ENCODE measurements around the gene AGBL4. TPM values are rescaled to one million over a fixed set of nuclear protein-coding genes. Genes with fewer than 3 reads are reported as not detected.

AGBL4 gene
- total RNA-seq, 4 donors from 2014 or later = 0.44 to 1.5 (median 1.2) TPM; not detected in 1

GRCh38 chr1:48555271-48555670 is 1468.5 kb downstream of the AGBL4 start:
- TF ChIP-seq EP300 (IDR thresholded peaks at IDR 0.05) = no peak
- 86 to 94% methylated on average over 2 of the region's 2 CpGs for WGBS, 2 donors
- Histone ChIP-seq H3K27me3 (no peaks in the 10 kb centered on the region), H3K36me3 (no peaks in the 10 kb centered on the region), H3K4me3 (no peak overlapping the region), H3K4me1 (no peaks in the 10 kb centered on the region), H3K27ac (no peak overlapping the region), H3K9me3 (no peaks in the 10 kb centered on the region)
- DNase-seq (ENCODE audit: low spot score in 2 of 2) = no peak

- no peak overlapping the region for H3K27ac ChIP-seq
These were observed 1470.7 kb downstream of the AGBL4 start for GRCh38 chr1:48552903-48553606.

DNA sequence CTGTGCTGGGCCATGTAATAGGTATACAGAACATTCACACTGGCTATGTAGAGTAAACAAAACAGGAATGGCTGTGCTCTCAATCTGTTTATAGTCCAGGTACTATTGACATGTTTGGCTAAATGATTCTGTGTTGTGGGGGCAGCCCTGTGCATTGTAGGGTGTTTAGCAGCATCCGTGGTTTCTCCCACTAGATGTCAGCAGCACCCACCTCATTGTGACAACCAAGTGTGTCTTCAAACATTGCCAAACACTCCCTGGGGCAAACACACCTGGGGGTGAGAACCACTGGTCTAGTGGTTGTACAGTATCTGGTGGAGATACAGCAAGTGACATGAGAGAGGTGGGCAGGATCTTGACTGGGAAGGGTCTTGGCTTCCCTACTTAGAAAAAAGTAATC is 1471.3 kb downstream of the AGBL4 start:
- WGBS, 2 donors = 50 to 57% methylated on average over 1 of the region's 1 CpG

More at GRCh38 chr1:48552903-48553606, 1470.7 kb downstream of the AGBL4 start:
- no peaks in the 10 kb centered on the region for H3K36me3 ChIP-seq
- TF ChIP-seq EP300 (IDR thresholded peaks at IDR 0.05) (no peak), POLR2A (IDR thresholded peaks at IDR 0.05) (no peak)
- TF ChIP-seq, protein P1, sequence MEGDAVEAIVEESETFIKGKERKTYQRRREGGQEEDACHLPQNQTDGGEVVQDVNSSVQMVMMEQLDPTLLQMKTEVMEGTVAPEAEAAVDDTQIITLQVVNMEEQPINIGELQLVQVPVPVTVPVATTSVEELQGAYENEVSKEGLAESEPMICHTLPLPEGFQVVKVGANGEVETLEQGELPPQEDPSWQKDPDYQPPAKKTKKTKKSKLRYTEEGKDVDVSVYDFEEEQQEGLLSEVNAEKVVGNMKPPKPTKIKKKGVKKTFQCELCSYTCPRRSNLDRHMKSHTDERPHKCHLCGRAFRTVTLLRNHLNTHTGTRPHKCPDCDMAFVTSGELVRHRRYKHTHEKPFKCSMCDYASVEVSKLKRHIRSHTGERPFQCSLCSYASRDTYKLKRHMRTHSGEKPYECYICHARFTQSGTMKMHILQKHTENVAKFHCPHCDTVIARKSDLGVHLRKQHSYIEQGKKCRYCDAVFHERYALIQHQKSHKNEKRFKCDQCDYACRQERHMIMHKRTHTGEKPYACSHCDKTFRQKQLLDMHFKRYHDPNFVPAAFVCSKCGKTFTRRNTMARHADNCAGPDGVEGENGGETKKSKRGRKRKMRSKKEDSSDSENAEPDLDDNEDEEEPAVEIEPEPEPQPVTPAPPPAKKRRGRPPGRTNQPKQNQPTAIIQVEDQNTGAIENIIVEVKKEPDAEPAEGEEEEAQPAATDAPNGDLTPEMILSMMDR (IDR thresholded peaks at IDR 0.05) = no peak
- 59 to 63% methylated on average over 5 of the region's 5 CpGs for WGBS, 2 donors
- H3K9me3 ChIP-seq = no peaks in the 10 kb centered on the region
- no peaks in the 10 kb centered on the region for H3K27me3 ChIP-seq
- H3K4me3 ChIP-seq = no peak overlapping the region
- no peaks in the 10 kb centered on the region for H3K4me1 ChIP-seq
- no peak for DNase-seq (ENCODE audit: low spot score in 2 of 2)

DNA sequence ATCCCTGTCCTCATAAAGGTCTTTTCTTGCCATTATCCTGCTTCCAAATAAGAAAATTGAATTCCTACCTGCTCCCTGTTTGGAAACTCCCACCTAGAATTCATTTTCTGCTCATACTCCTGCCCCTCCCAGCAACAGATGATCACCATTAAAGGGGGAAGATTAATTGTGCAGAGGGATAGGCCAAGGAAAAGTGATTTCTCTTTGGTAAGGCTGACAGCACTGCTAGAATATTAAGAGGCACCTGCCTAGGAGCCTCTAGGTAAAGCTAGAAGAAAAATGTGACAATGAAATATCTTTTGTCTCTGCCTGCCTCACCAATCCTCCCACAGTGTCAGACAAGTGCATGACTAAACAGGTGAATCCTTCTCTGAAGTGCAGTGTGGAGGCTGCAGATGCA is 1474.8 kb downstream of the AGBL4 start:
- no peaks in the 10 kb centered on the region for H3K4me1 ChIP-seq
- no peak overlapping the region for H3K4me3 ChIP-seq
- no peaks in the 10 kb centered on the region for H3K36me3 ChIP-seq
- H3K9me3 ChIP-seq = no peaks in the 10 kb centered on the region
- no peaks in the 10 kb centered on the region for H3K27me3 ChIP-seq
- H3K27ac ChIP-seq = no peak overlapping the region
- no peak for DNase-seq (ENCODE audit: low spot score in 2 of 2)
- TF ChIP-seq, protein P1 (IDR thresholded peaks at IDR 0.05) = no peak
- TF ChIP-seq EP300 (IDR thresholded peaks at IDR 0.05) = no peak
- TF ChIP-seq POLR2A (IDR thresholded peaks at IDR 0.05) = no peak

More for the DNA sequence above, 1471.3 kb downstream of the AGBL4 start:
- Histone ChIP-seq H3K4me3 (no peak overlapping the region), H3K27me3 (no peaks in the 10 kb centered on the region), H3K36me3 (no peaks in the 10 kb centered on the region), H3K4me1 (no peaks in the 10 kb centered on the region), H3K27ac (no peak overlapping the region), H3K9me3 (no peaks in the 10 kb centered on the region)
- no peak for DNase-seq (ENCODE audit: low spot score in 2 of 2)
- no peak for TF ChIP-seq EP300 (IDR thresholded peaks at IDR 0.05)
- TF ChIP-seq, protein P1 (IDR thresholded peaks at IDR 0.05) = no peak
- no peak for TF ChIP-seq POLR2A (IDR thresholded peaks at IDR 0.05)

GRCh38 chr1:48547561-48548220 is 1476.1 kb downstream of the AGBL4 start:
- H3K4me3 ChIP-seq = no peak overlapping the region
- no peak for TF ChIP-seq POLR2A (IDR thresholded peaks at IDR 0.05)
- TF ChIP-seq, protein P1 (IDR thresholded peaks at IDR 0.05) = no peak
- no peak for TF ChIP-seq EP300 (IDR thresholded peaks at IDR 0.05)
- 77 to 87% methylated on average over 1 of the region's 1 CpG for WGBS, 2 donors
- H3K27me3 ChIP-seq = no peaks in the 10 kb centered on the region
- no peaks in the 10 kb centered on the region for H3K36me3 ChIP-seq
- H3K9me3 ChIP-seq = no peaks in the 10 kb centered on the region
- DNase-seq (ENCODE audit: low spot score in 2 of 2) = no peak
- H3K4me1 ChIP-seq = no peaks in the 10 kb centered on the region
- H3K27ac ChIP-seq = no peak overlapping the region
